Endothelial cell of hepatic sinusoid (primary cell): ENCODE results near the gene DOK3.

ENCODE experiments used
- in situ Hi-C: cut with HindIII; loops from 2 replicates; pipeline ENCODE4 v1.10.0; 2017; ENCODE audit warnings: low sequenced_read_pairs

The DOK3 gene

GRCh38 chr5:177454397-177455035 is 55.1 kb downstream of the DOK3 start:
- in situ Hi-C loops = no loop called here

GRCh38 chr5:177453852-177454396 is 55.7 kb downstream of the DOK3 start:
- in situ Hi-C loops = no loop called here

GRCh38 chr5:177452688-177453638 is 56.7 kb downstream of the DOK3 start:
- in situ Hi-C loops = no loop called here
